Endothelial cell of umbilical vein (primary cell): Measurements from ENCODE around the gene NBR1.

Source experiments
- CTCF ChIP-seq, 2 donors: IDR thresholded peaks; 1 replicate in 1 of 2; 2 replicates in 1 of 2; pipeline ENCODE4 v1.5.1; 2011; ENCODE audit warnings: low read length in 2 of 2, mild to moderate bottlenecking in 2 of 2, moderate library complexity in 2 of 2, control low read depth in 1 of 2, inconsistent platforms in 1 of 2, low read depth in 1 of 2; ENCODE audit not compliant: insufficient read depth in 1 of 2; ENCODE audit errors: extremely low read depth in 1 of 2
- EZH2 ChIP-seq: IDR thresholded peaks from 2 replicates; pipeline ENCODE4 v1.6.1; 2012; ENCODE audit warnings: borderline replicate concordance, low read depth, mild to moderate bottlenecking, moderate library complexity, low read length, inconsistent platforms; ENCODE audit not compliant: severe bottlenecking
- FOS ChIP-seq: IDR thresholded peaks from 2 replicates; pipeline ENCODE4 v1.6.1; 2011; ENCODE audit warnings: mild to moderate bottlenecking, low read length, moderate library complexity, borderline replicate concordance; ENCODE audit not compliant: insufficient read depth
- GATA2 ChIP-seq: IDR thresholded peaks from 2 replicates; pipeline ENCODE4 v1.7.0; 2011; ENCODE audit warnings: low read depth, mild to moderate bottlenecking, moderate library complexity, mixed read lengths, low read length; ENCODE audit not compliant: insufficient read length, insufficient read depth
- MYC ChIP-seq: IDR thresholded peaks from one replicate; pipeline ENCODE4 v1.6.1; 2011; ENCODE audit warnings: mild to moderate bottlenecking, low read depth, low read length
- POLR2A ChIP-seq: IDR thresholded peaks from 2 replicates; pipeline ENCODE4 v1.6.1; 2012; ENCODE audit warnings: low read depth, mild to moderate bottlenecking, control low read depth, low read length
- POLR2AphosphoS5 ChIP-seq: IDR thresholded peaks from 2 replicates; pipeline ENCODE4 v1.6.1; 2012; ENCODE audit warnings: low read depth, mild to moderate bottlenecking, control low read depth, low read length, moderate library complexity; ENCODE audit not compliant: insufficient read depth
- TF ChIP-seq, protein P1 (sequence below): IDR thresholded peaks from 2 replicates; pipeline ENCODE4 v1.6.1; 2011; ENCODE audit not compliant: insufficient read depth, insufficient read length

DNA sequence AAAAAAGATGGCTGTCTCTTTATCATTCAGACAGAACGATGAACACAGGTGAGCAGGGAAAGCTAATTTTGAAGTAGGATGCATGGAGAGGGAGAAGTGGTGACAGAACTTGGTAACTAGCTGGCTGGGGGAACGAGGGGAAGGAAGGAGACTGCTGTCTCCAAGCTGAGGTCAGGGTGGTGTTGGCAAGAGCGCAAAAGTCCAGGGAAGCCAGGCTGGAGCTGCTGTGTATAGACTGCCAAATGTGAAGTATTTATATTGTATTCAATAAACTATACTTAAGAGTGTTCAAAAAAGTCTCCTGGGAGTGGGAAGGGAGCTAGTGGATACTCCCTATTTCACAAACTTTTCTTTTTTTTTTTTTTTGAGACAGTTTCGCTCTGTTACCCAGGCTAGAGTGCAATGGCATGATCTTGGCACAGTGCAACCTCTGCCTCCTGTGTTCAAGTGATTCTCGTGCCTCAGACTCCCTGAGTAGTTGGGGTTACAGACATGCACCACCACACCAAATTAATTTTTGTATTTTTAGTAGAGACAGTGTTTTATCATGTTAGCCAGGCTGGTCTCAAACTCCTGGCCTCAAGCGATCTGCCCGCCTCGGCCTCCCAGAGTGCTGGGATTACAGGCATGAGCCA is 48.8 kb downstream of the NBR1 start:
- TF ChIP-seq CTCF (IDR thresholded peaks at IDR 0.05; ENCODE audit: extremely low read depth in 1 of 2, insufficient read depth in 1 of 2, low read depth in 1 of 2, low read length in 2 of 2) = no peak
- no peak for TF ChIP-seq MYC
- TF ChIP-seq, protein P1, sequence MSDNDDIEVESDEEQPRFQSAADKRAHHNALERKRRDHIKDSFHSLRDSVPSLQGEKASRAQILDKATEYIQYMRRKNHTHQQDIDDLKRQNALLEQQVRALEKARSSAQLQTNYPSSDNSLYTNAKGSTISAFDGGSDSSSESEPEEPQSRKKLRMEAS = no peak
- no peak for TF ChIP-seq EZH2
- no peak for TF ChIP-seq POLR2AphosphoS5
- TF ChIP-seq POLR2A = no peak
- TF ChIP-seq FOS = no peak
- no peak for TF ChIP-seq GATA2
